Measurements from ENCODE around the gene WDR77. TPM values are rescaled to one million over a fixed set of nuclear protein-coding genes. Genes with fewer than 3 reads are reported as not detected.

WDR77 gene
- total and polyA plus RNA-seq, 9 of the 15 experiments (the other 6 are each of a cell fraction or from before 2014, with no cell fraction given): 20.6 to 160 (median 75.3) TPM

GRCh38 chr1:111449703-111450017, 604 bp upstream of the WDR77 start (continued):
- TF ChIP-seq THAP12 (CRISPR knock-in tag; IDR thresholded peaks at IDR 0.05) (peak; percentile 38; the same call in 1 of the 2 replicates), BMI1 (IDR thresholded peaks at IDR 0.05; ENCODE audit: low read length) (no peak), CSDE1 (IDR thresholded peaks at IDR 0.05) (no peak), EGR1 (conservative IDR thresholded peaks at IDR 0.05) (no peak), ZNF41 (CRISPR knock-in tag; conservative IDR thresholded peaks at IDR 0.05) (no peak), POU5F1 (IDR thresholded peaks at IDR 0.05; ENCODE audit: borderline replicate concordance, low read depth, low read length, partially characterized antibody) (no peak), SRSF1 (IDR thresholded peaks at IDR 0.05; ENCODE audit: low read depth, low read length) (no peak), GTF2E2 (tag; IDR thresholded peaks at IDR 0.05) (peak; percentile 57; the same call in 1 of the 2 replicates), KAT8 (IDR thresholded peaks at IDR 0.05; ENCODE audit: low read depth) (no peak; the same call in 1 of the 2 replicates), DLX4 (CRISPR knock-in tag; IDR thresholded peaks at IDR 0.05) (no peak), GABPB1 (CRISPR knock-in tag; IDR thresholded peaks at IDR 0.05) (peak; percentile 22; the same call in 1 of the 2 replicates), KAT7 (CRISPR knock-in tag; IDR thresholded peaks at IDR 0.05; ENCODE audit: borderline replicate concordance) (0 out of 2 replicates have a peak, but pooled peaks have one; percentile 17), PRDM10 (IDR thresholded peaks at IDR 0.05; ENCODE audit: partially characterized antibody) (peak; percentile 21), SAP30 (IDR thresholded peaks at IDR 0.05; ENCODE audit: borderline replicate concordance, insufficient read depth, low read depth, low read length, poor library complexity, severe bottlenecking) (peak; percentile 37), HOMEZ (CRISPR knock-in tag; IDR thresholded peaks at IDR 0.05) (no peak), ZNF263 (CRISPR knock-in tag; IDR thresholded peaks at IDR 0.05; ENCODE audit: borderline replicate concordance) (0 out of 2 replicates have a peak, but pooled peaks have one; percentile 35), WHSC1 (IDR thresholded peaks at IDR 0.05; ENCODE audit: low read length) (no peak), TEAD1 (CRISPR knock-in tag; IDR thresholded peaks at IDR 0.05) (no peak), HDGF (IDR thresholded peaks at IDR 0.05) (peak; percentile 88; the same call in 1 of the 2 replicates)
